Measurements from ENCODE around the gene RMND5A.
"Not testable (repeated sequence)": the region's sequence is repeated elsewhere in the genome, so short reads cannot be mapped to it uniquely, and the experiment has no call there.

The RMND5A gene

GRCh38 chr2:86706220-86706619, 13.9 kb upstream of the RMND5A start:
- in situ Hi-C loops (cut with HindIII; ENCODE audit: low pct_ligation_motif_present, low pct_unique_long_range_greater_than_20kb, low sequenced_read_pairs), result no loop called here
- no peak for DNase-seq

DNA sequence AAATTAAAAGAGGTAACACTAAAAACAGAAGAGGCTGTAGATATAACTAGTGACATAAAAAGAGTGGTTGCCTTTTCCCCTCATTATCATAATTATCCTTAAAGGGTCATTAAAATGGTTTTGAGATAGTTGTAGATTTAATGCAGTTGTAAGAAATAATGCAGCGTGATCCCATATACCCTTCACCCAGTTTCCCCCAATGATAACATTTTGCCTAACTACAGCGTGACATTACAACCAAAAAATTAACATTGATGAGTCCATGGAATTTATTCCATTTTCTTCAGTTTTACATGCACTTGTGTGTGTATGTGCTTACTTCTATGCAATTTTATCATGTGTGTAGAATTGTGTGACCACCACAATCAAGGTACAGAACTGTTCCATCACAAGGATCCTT, 13.2 kb upstream of the RMND5A start:
- in situ Hi-C loops (cut with HindIII; ENCODE audit: low pct_ligation_motif_present, low pct_unique_long_range_greater_than_20kb, low sequenced_read_pairs), result no loop called here
- DNase-seq, result no peak

GRCh38 chr2:86708126-86708525, 12.0 kb upstream of the RMND5A start:
- DNase-seq; in situ Hi-C loops (cut with HindIII; ENCODE audit: low pct_ligation_motif_present, low pct_unique_long_range_greater_than_20kb, low sequenced_read_pairs): not testable (repeated sequence)

GRCh38 chr2:86714579-86715173, 5.4 kb upstream of the RMND5A start:
- DNase-seq; in situ Hi-C loops (cut with HindIII; ENCODE audit: low pct_ligation_motif_present, low pct_unique_long_range_greater_than_20kb, low sequenced_read_pairs): not testable (repeated sequence)

- in situ Hi-C loops (cut with HindIII; ENCODE audit: low pct_ligation_motif_present, low pct_unique_long_range_greater_than_20kb, low sequenced_read_pairs); DNase-seq: not testable (repeated sequence)
Measured at GRCh38 chr2:86719263-86719636, 841 bp upstream of the RMND5A start.

DNA sequence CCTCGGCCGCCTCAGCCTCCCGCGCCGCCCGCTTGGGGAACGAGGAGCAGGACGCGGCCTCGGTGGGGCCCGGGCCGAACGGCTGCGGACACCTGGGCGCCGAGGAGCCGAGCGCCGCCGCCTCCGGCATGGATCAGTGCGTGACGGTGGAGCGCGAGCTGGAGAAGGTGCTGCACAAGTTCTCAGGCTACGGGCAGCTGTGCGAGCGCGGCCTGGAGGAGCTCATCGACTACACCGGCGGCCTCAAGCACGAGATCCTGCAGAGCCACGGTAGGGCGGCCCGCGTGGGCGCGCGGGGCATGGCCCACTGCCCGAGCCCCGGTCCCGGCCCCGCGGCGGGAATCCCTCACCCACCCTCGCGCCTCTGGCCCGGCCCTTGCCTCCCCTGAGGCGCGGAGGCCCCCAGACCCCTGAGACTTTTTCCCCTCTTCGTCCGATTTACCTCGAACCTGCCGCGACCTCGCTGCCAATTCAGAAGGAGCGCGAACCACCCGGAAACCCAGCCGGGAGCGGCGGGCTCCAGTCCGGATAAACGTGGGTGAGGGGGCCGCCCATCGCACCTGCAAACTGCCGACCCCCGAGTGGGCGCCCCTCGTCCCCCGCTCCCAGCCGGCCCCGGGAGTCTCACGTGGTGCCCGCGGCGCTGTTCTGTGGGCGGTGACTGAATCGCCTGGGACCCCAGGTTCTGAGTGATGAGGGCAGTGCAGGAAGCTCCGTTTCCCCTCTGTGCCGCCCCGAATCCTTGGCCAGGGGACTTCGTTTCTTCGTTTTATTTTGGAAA, 639 bp downstream of the RMND5A start:
- DNase-seq, result peak; percentile 45
- in situ Hi-C loops (cut with HindIII; ENCODE audit: low pct_ligation_motif_present, low pct_unique_long_range_greater_than_20kb, low sequenced_read_pairs), result not testable (repeated sequence)

DNA sequence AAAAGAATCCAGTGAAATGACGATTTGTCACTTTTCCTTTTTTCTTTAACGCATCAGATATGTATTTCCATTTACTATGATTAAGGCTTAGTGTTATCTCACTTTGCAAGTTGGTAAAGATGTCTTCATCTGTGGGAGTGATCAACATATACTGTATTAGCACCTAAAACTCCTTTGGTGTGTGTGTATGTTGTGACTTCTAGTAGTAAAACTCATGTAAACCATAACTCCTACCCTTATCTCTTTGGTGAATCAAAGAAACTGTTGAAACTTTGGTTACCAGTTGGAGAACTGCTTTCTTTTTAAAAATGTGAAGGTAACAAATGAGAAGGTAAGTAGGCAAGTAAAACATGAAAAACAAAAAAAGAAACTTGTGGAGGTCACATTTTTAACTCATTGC, 5.6 kb downstream of the RMND5A start:
- in situ Hi-C loops (cut with HindIII; ENCODE audit: low pct_ligation_motif_present, low pct_unique_long_range_greater_than_20kb, low sequenced_read_pairs); DNase-seq: not testable (repeated sequence)

DNA sequence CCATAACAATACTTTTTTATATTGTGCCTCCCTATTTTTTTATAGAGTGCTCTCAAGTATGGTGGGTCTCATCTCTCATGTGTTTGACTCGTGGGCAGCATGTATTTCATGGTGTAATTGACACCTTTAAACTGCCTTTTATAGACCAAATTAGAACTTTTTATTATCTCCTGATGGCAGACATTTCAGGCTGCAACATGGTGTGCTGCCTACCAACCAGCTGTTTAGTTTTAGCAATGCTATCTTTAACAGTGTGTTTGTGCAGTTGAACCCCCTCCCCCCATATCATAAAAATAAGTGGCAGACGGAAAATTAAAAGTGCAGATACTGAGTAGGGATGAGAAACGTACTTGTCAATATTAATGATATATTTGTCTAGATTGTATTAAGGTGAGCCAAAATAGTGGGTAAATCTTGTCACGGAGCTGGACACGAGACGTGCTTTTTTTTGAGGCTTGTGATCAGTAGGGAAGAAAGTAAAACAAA, 12.0 kb downstream of the RMND5A start:
- in situ Hi-C loops (cut with HindIII; ENCODE audit: low pct_ligation_motif_present, low pct_unique_long_range_greater_than_20kb, low sequenced_read_pairs), result not testable (repeated sequence)

GRCh38 chr2:86732837-86733236, 12.7 kb downstream of the RMND5A start:
- in situ Hi-C loops (cut with HindIII; ENCODE audit: low pct_ligation_motif_present, low pct_unique_long_range_greater_than_20kb, low sequenced_read_pairs); DNase-seq: not testable (repeated sequence)

More for the DNA sequence above, 12.0 kb downstream of the RMND5A start:
- DNase-seq, result not testable (repeated sequence)

DNA sequence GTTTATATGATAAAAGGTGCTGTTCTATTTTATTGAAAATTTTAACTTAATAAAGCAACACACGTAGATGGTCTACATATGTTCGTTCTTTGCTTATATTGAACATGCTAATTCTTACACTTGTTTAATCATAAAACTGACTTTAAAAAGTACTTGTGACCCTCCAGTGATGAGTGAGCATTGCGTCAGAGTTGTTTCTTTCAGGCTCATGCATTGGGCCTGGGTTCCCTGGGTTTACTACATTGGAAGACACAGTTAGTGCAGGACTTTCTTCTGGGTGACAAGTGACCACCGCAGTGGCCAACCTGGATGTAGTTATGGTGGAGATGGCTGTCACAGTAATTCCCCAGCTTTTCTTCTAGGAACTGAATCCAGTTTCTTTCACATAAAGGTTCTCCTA, 13.4 kb downstream of the RMND5A start:
- DNase-seq; in situ Hi-C loops (cut with HindIII; ENCODE audit: low pct_ligation_motif_present, low pct_unique_long_range_greater_than_20kb, low sequenced_read_pairs): not testable (repeated sequence)

- in situ Hi-C loops (cut with HindIII; ENCODE audit: low pct_ligation_motif_present, low pct_unique_long_range_greater_than_20kb, low sequenced_read_pairs); DNase-seq: not testable (repeated sequence)
Measured at GRCh38 chr2:86734896-86735295, 14.8 kb downstream of the RMND5A start.

- DNase-seq; in situ Hi-C loops (cut with HindIII; ENCODE audit: low pct_ligation_motif_present, low pct_unique_long_range_greater_than_20kb, low sequenced_read_pairs): not testable (repeated sequence)
Measured at GRCh38 chr2:86739485-86739884, 19.4 kb downstream of the RMND5A start.

DNA sequence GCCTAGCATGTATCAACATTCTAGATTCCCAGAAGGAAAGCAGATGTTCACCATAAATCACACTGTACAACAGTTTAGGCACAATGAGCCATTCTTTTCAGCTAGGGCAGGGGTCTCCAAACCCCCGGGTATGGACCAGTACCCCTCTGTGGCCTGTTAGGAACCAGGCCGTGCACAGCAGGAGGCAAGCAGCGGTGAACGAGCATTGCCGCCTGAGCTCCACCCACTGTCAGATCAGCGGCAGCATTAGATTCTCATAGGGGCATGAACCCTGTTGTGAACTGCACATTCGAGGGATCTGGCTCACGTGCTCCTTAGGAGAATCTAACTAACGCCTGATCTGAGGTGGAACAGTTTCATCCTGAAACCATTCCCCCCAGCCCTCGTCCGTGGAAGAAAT, 19.8 kb downstream of the RMND5A start:
- DNase-seq; in situ Hi-C loops (cut with HindIII; ENCODE audit: low pct_ligation_motif_present, low pct_unique_long_range_greater_than_20kb, low sequenced_read_pairs): not testable (repeated sequence)

- in situ Hi-C loops (cut with HindIII; ENCODE audit: low pct_ligation_motif_present, low pct_unique_long_range_greater_than_20kb, low sequenced_read_pairs); DNase-seq: not testable (repeated sequence)
Measured at GRCh38 chr2:86741889-86742498, 21.9 kb downstream of the RMND5A start.

GRCh38 chr2:86744152-86744551, 24.1 kb downstream of the RMND5A start:
- DNase-seq, result no peak
- in situ Hi-C loops (cut with HindIII; ENCODE audit: low pct_ligation_motif_present, low pct_unique_long_range_greater_than_20kb, low sequenced_read_pairs), result no loop called here

DNA sequence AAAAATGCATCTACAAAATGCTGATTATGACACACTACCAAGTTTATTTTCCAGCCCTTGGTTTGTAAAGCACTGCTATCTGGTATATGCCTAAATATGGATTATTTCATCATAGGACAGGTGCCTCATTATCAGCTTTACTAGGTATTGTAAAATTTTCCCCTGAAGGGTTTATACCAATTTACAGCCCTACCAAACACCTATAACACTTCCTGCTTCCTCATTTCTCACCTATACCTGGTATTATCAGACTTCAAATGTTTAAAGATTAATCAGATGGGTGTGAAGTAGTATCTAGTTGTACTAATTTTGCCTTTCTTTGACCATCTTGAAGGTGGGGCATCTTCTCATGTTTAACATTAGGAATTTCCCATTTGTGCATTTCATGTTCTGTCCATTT, 26.8 kb downstream of the RMND5A start:
- no peak for DNase-seq
- in situ Hi-C loops (cut with HindIII; ENCODE audit: low pct_ligation_motif_present, low pct_unique_long_range_greater_than_20kb, low sequenced_read_pairs), result no loop called here

GRCh38 chr2:86747711-86748639, 27.9 kb downstream of the RMND5A start:
- DNase-seq, result peak; percentile 26
- in situ Hi-C loops (cut with HindIII; ENCODE audit: low pct_ligation_motif_present, low pct_unique_long_range_greater_than_20kb, low sequenced_read_pairs), result no loop called here

GRCh38 chr2:86750240-86750839, 30.2 kb downstream of the RMND5A start:
- in situ Hi-C loops (cut with HindIII; ENCODE audit: low pct_ligation_motif_present, low pct_unique_long_range_greater_than_20kb, low sequenced_read_pairs), result no loop called here
- DNase-seq, result peak; percentile 29
